Gastroesophageal sphincter (tissue), 4 donors: ENCODE data around the gene CLSTN3. TPM values are rescaled to one million over a fixed set of nuclear protein-coding genes. Genes with fewer than 3 reads are reported as not detected.
"Not testable (repeated sequence)": the region's sequence is repeated elsewhere in the genome, so short reads cannot be mapped to it uniquely, and the experiment has no call there.

Experiments
- ATAC-seq: fragments of 150-250 bp; one replicate; pipeline ENCODE4 v1.9.1; 2016; ENCODE audit warnings: mild to moderate bottlenecking, moderate library complexity
- H3K27ac ChIP-seq, 4 donors: fragments of 200-600 bp; sonication (generic) in 3 of 4; 1 replicate in 3 of 4; 2 replicates in 1 of 4; pipeline ENCODE4 v1.5.1; 2016 to 2019
- H3K27me3 ChIP-seq: fragments of 200-600 bp; sonication (generic); one replicate; pipeline ENCODE4 v1.5.1; 2019
- H3K36me3 ChIP-seq, 2 donors: fragments of 200-600 bp; sonication (generic); one replicate each; pipeline ENCODE4 v1.5.1; 2019; ENCODE audit warnings: control low read depth in 1 of 2
- H3K4me1 ChIP-seq, 3 donors: fragments of 200-600 bp; sonication (generic); 1 replicate in 2 of 3; 2 replicates in 1 of 3; pipeline ENCODE4 v1.5.1; 2016 to 2019; ENCODE audit warnings: control low read depth in 2 of 3
- H3K4me3 ChIP-seq, 2 donors: fragments of 200-600 bp; sonication (generic); one replicate each; pipeline ENCODE4 v1.5.1; 2019; ENCODE audit warnings: mild to moderate bottlenecking in 1 of 2, moderate library complexity in 1 of 2
- H3K9me3 ChIP-seq, 3 donors: fragments of 200-600 bp; sonication (generic); one replicate each; pipeline ENCODE4 v1.5.1; 2017 to 2019; ENCODE audit warnings: control low read depth in 2 of 3
- EP300 ChIP-seq: sonication (generic); formaldehyde crosslinking; IDR thresholded peaks from one replicate; pipeline ENCODE4 v1.6.1; 2017; ENCODE audit warnings: antibody characterized with exemption, mild to moderate bottlenecking
- POLR2A ChIP-seq, 2 donors: fragments of 450-650 bp; IDR thresholded peaks; one replicate each; pipeline ENCODE4 v1.6.1; 2017; ENCODE audit warnings: antibody characterized with exemption in 2 of 2, mild to moderate bottlenecking in 2 of 2, moderate library complexity in 1 of 2
- POLR2AphosphoS5 ChIP-seq: sonication (generic); formaldehyde crosslinking; IDR thresholded peaks from one replicate; pipeline ENCODE4 v1.6.1; 2017; ENCODE audit warnings: antibody characterized with exemption
- WGBS, 2 donors: methylation state at CpG; one replicate each; pipeline ENCODE4 v1.1.5; 2018; ENCODE audit warnings: low coverage in 1 of 2; 5-methylcytosine and 5-hydroxymethylcytosine counted together
- total RNA-seq, 4 donors: library from RNA; depleted of rRNA; stranded (reverse); fragments of >200 nt; gene quantifications; one replicate each; pipeline ENCODE4 v1.1.0, GENCODE V29; 2016
- TF ChIP-seq, protein P1 (sequence below), 4 experiments: fragments of 200-600 bp in 2 of 4; fragments of 450-650 bp in 2 of 4; sonication (generic) in 1 of 4; IDR thresholded peaks; one replicate each; pipeline ENCODE4 v1.5.1; 2017 to 2019; ENCODE audit warnings: antibody characterized with exemption in 4 of 4, mild to moderate bottlenecking in 2 of 4, moderate library complexity in 2 of 4

CLSTN3 gene
- total RNA-seq, 4 donors from 2014 or later, result 13.9 to 34.3 (median 17.4) TPM

DNA sequence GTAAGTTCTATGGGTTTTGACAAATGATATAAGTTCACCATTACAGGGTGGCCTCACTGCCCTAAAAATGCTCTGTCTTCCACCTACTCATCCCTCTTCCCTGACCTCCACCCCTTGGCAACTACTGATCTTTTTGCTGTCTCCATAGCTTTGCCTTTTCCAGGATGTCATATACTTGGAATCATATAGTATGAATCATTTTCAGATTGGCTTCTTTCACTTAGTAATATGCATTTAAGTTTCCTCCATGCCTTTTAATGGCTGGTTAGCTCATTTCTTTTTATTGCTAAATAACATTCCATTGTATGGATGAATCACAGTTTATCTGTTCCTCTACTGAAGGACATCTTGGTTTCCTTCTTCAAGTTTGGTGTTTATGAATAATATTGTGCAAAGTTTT, 45.3 kb downstream of the CLSTN3 start:
- H3K27me3 ChIP-seq, result peaks cover 39% of the 10 kb centered on the region
- H3K4me1 ChIP-seq, result no peaks in the 10 kb centered on the region
- no peak for ATAC-seq
- H3K9me3 ChIP-seq, result no peaks in the 10 kb centered on the region
- no peak overlapping the region for H3K4me3 ChIP-seq
- H3K36me3 ChIP-seq, result no peaks in the 10 kb centered on the region
- no peak overlapping the region for H3K27ac ChIP-seq
- TF ChIP-seq, protein P1, sequence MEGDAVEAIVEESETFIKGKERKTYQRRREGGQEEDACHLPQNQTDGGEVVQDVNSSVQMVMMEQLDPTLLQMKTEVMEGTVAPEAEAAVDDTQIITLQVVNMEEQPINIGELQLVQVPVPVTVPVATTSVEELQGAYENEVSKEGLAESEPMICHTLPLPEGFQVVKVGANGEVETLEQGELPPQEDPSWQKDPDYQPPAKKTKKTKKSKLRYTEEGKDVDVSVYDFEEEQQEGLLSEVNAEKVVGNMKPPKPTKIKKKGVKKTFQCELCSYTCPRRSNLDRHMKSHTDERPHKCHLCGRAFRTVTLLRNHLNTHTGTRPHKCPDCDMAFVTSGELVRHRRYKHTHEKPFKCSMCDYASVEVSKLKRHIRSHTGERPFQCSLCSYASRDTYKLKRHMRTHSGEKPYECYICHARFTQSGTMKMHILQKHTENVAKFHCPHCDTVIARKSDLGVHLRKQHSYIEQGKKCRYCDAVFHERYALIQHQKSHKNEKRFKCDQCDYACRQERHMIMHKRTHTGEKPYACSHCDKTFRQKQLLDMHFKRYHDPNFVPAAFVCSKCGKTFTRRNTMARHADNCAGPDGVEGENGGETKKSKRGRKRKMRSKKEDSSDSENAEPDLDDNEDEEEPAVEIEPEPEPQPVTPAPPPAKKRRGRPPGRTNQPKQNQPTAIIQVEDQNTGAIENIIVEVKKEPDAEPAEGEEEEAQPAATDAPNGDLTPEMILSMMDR (IDR thresholded peaks at IDR 0.05), result no peak
- TF ChIP-seq POLR2A (IDR thresholded peaks at IDR 0.05) (no peak), POLR2AphosphoS5 (no peak), EP300 (no peak)

DNA sequence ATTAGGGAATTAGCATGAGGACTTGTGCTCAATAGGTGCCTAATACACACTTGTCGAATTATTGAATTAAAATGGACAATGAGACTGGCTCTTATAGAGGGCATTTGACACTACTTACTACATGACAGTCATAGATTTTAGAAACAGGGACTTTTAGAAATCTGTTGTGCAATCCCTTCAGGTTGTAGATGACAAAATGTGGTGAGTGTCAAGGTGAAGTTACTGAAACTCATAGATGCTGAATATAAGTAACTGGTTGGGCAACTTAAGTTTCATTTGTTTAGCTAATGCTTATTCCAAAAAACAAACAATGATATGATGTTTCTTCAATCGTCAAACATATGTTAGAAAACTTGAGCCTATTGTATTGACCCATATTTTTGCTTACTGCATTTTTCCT, 46.4 kb downstream of the CLSTN3 start:
- Histone ChIP-seq H3K27ac (no peak overlapping the region), H3K9me3 (no peaks in the 10 kb centered on the region), H3K27me3 (peaks cover 39% of the 10 kb centered on the region), H3K4me3 (no peak overlapping the region), H3K4me1 (no peaks in the 10 kb centered on the region), H3K36me3 (no peaks in the 10 kb centered on the region)
- 48 to 71% methylated on average over 2 of the region's 2 CpGs for WGBS, 2 donors
- no peak for ATAC-seq
- TF ChIP-seq EP300 (no peak), POLR2A (IDR thresholded peaks at IDR 0.05) (no peak), POLR2AphosphoS5 (no peak)
- TF ChIP-seq, protein P1 (IDR thresholded peaks at IDR 0.05), result no peak

DNA sequence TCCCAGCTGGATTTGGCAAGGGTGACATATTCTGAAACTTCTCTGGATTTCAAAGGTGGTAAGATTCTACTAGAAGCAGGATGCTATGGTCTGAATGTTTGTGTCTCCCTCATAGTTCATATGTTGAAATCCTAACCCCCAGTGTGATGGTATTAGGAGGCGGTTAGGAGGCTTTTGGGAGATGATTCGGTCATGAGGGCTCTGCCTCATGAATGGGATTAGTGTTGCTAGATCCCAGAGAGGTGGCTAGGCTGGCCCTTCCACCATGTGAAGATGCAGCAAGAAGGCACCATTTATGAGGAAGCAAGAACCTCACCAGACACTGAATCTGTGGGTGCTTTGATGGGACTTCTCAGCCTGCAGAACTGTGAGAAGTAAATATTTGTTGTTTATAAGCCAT, 48.3 kb downstream of the CLSTN3 start:
- Histone ChIP-seq H3K27me3 (peaks cover 39% of the 10 kb centered on the region), H3K4me3 (no peak overlapping the region), H3K4me1 (no peaks in the 10 kb centered on the region), H3K9me3 (no peaks in the 10 kb centered on the region), H3K27ac (no peak overlapping the region), H3K36me3 (no peaks in the 10 kb centered on the region)
- ATAC-seq, result no peak
- WGBS, 2 donors, result 80% methylated on average over 1 of the region's 2 CpGs; no CpG with 5 or more reads in 1 of the 2 donors
- TF ChIP-seq EP300 (no peak), POLR2AphosphoS5 (no peak), POLR2A (IDR thresholded peaks at IDR 0.05) (no peak)
- TF ChIP-seq, protein P1 (IDR thresholded peaks at IDR 0.05), result no peak

DNA sequence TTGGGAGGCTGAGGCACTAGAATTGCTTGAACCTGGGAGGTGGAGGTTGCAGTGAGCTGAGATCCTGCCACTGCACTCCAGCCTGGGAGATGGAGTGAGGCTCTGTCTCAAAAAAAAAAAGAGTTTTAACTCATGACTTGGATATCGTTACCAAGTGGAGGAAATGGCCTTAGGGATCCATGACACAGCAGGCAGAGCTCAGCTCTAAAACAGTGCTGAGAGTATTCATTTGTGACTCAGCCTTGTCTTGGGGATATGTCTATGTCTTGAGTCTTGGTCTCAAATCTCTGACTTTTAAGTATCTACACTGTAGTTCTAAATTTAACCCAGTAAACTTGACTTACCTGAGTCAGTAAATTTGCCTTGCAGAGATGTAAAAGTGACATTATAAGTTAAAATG, 50.5 kb downstream of the CLSTN3 start:
- Histone ChIP-seq H3K36me3 (no peaks in the 10 kb centered on the region), H3K9me3 (no peaks in the 10 kb centered on the region), H3K27me3 (peaks cover 22% of the 10 kb centered on the region), H3K4me3 (no peak overlapping the region), H3K4me1 (no peaks in the 10 kb centered on the region), H3K27ac (no peak overlapping the region)
- no peak for ATAC-seq
- no peak for TF ChIP-seq EP300
- TF ChIP-seq, protein P1 (IDR thresholded peaks at IDR 0.05), result no peak
- no peak for TF ChIP-seq POLR2AphosphoS5
- TF ChIP-seq POLR2A (IDR thresholded peaks at IDR 0.05), result no peak
- 30 to 86% methylated on average over 1 of the region's 1 CpG for WGBS, 2 donors

DNA sequence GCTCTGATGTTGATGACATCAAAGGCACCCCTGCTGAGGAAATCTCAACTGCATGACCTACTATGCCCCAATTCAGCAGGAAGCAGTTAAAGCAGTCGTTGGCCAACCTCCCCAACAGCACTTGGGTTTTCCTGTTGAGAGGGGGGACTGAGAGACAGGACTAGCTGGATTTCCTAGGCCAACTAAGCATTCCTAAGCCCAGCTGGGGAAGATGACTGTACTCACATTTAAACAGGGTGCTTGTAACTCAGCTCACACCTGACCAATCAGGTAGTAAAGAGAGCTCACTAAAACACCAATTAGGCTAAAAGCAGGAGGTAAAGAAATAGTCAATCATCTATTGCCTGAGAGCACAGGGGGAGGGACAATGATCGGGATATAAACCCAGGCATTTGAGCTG, 55.9 kb downstream of the CLSTN3 start:
- not testable (repeated sequence) for ATAC-seq, H3K27me3 ChIP-seq, H3K9me3 ChIP-seq, H3K36me3 ChIP-seq, H3K4me3 ChIP-seq, H3K27ac ChIP-seq
- WGBS, 2 donors, result 0 to 78% methylated on average over 1 of the region's 2 CpGs
- H3K4me1 ChIP-seq, result peaks cover 0 to 29% (median 14%) of the 10 kb centered on the region in 3 donors
